ENCODE results near the gene FOXQ1.

GRCh38 chr6:1321738-1322137, 9.8 kb downstream of the FOXQ1 start:
- no peak for TF ChIP-seq MXI1 (IDR thresholded peaks at IDR 0.05; ENCODE audit: low read depth, low read length)
- no peak for TF ChIP-seq CTCF (IDR thresholded peaks at IDR 0.05)
- no peak for TF ChIP-seq REST (IDR thresholded peaks at IDR 0.05; ENCODE audit: low read depth, low read length)
- no peak for TF ChIP-seq JUND (IDR thresholded peaks at IDR 0.05)
- TF ChIP-seq SMC3 (IDR thresholded peaks at IDR 0.05; ENCODE audit: low read depth, low read length), result no peak
- TF ChIP-seq POLR2AphosphoS5 (IDR thresholded peaks at IDR 0.05; ENCODE audit: low read depth, low read length), result no peak
- no peak for TF ChIP-seq USF1 (IDR thresholded peaks at IDR 0.05; ENCODE audit: borderline replicate concordance, low read depth)

All from SK-N-SH (cell line).